ENCODE data around the gene TRIOBP. TPM values are rescaled to one million over a fixed set of nuclear protein-coding genes. Genes with fewer than 3 reads are reported as not detected.
A peak's percentile ranks its signal among the peaks of the same experiment; 100 is the strongest.

TRIOBP gene
- total and polyA plus RNA-seq, 2 of the 13 experiments (the other 11 are each of a cell fraction or from before 2014, with no cell fraction given) = 6.1 to 15.4 TPM

DNA sequence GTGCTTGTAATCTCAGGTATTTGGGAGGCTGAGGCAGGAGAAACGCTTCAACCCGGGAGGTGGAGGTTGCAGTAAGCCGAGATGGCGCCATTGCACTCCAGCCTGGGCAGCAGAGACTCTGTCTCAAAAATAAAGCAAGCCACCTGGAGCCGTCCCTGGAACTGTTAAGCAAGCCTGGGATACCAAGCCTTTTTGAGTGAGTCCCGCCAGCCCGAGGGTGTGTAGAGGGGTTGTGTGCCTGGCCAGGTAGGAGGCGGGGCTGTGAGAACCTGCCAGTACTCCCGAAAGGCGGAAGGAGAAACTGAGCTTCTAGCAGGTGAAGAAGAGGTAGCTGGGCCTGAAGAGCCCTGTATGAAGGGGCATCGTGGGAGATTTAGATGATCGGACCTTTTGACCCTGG is 52.4 kb downstream of the TRIOBP start:
- Histone ChIP-seq H3K4me1 (ENCODE audit: insufficient read depth, low read length) (peaks cover 68% of the 10 kb centered on the region), H3K9me3 (ENCODE audit: low read length) (no peaks in the 10 kb centered on the region), H4K20me1 (ENCODE audit: insufficient read depth, low read length) (no peaks in the 10 kb centered on the region), H3K36me3 (replicated peaks in 1 of 2; ENCODE audit: control insufficient read depth in 1 of 2, insufficient read depth in 2 of 2, low read length in 2 of 2) (no peaks in the 10 kb centered on the region; a peak in 2 of 5 replicates), H3K4me3 (replicated peaks in 1 of 3; ENCODE audit: insufficient read depth in 1 of 3, low read depth in 2 of 3, low read length in 3 of 3) (no peak overlapping the region), H3K9ac (ENCODE audit: insufficient read depth, low read depth, low read length) (no peak overlapping the region), H3K79me2 (ENCODE audit: insufficient read depth, low read length) (peaks cover 14% of the 10 kb centered on the region), H3K4me2 (ENCODE audit: low read depth, low read length) (no peak overlapping the region; the same call in 1 of the 2 replicates), H3K27ac (ENCODE audit: extremely low read length, insufficient read depth, low read length) (no peak overlapping the region), H3K27me3 (ENCODE audit: control insufficient read depth in 1 of 2, insufficient read depth in 2 of 2, low read length in 2 of 2) (no peaks in the 10 kb centered on the region), H2AFZ (ENCODE audit: low read length) (no peak overlapping the region)
- ChIA-PET POLR2A (interaction anchor here (0.9 to 1.7 kb wide), 2 partner anchors 15 to 56 kb away, joined by 4 to 5 read pairs; a partner anchor contains a TSS), CTCF (ENCODE audit: low intra/inter-chr PET ratio, low total read pairs) (no interaction called here)
- TF ChIP-seq, protein P1, sequence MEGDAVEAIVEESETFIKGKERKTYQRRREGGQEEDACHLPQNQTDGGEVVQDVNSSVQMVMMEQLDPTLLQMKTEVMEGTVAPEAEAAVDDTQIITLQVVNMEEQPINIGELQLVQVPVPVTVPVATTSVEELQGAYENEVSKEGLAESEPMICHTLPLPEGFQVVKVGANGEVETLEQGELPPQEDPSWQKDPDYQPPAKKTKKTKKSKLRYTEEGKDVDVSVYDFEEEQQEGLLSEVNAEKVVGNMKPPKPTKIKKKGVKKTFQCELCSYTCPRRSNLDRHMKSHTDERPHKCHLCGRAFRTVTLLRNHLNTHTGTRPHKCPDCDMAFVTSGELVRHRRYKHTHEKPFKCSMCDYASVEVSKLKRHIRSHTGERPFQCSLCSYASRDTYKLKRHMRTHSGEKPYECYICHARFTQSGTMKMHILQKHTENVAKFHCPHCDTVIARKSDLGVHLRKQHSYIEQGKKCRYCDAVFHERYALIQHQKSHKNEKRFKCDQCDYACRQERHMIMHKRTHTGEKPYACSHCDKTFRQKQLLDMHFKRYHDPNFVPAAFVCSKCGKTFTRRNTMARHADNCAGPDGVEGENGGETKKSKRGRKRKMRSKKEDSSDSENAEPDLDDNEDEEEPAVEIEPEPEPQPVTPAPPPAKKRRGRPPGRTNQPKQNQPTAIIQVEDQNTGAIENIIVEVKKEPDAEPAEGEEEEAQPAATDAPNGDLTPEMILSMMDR (CRISPR knock-in tag; IDR thresholded peaks at IDR 0.05) = peak; percentile 18; the same call in 1 of the 2 replicates
- TF ChIP-seq ZNF746 (CRISPR knock-in tag; IDR thresholded peaks at IDR 0.05) (no peak), ZNF770 (CRISPR knock-in tag; IDR thresholded peaks at IDR 0.05) (peak; percentile 17; the same call in 1 of the 2 replicates)
- 85% methylated on average over 12 of the region's 12 CpGs for WGBS (ENCODE audit: low lambda C conversion rate)
- no TSS peak for BruUV-seq (replicated peaks)
- DNase-seq (ENCODE audit: low spot score) (no peak), FAIRE-seq (no peak), ATAC-seq (no peak)
- intact Hi-C loops (cut with micrococcal nuclease; ENCODE audit: unreplicated experiment) (loop anchor here (5.0 to 10.0 kb wide), 2 partner anchors 53 to 116 kb away; no protein-coding TSS in a partner anchor), in situ Hi-C loops (cut with HindIII; ENCODE audit: extremely low pct_ligation_motif_present, low pct_unique_long_range_greater_than_20kb) (no loop called here)
